Spinal cord (tissue), 10 donors: Measurements from ENCODE around the gene FCRL5. TPM values are rescaled to one million over a fixed set of nuclear protein-coding genes. Genes with fewer than 3 reads are reported as not detected.
"Not testable (repeated sequence)": the region's sequence is repeated elsewhere in the genome, so short reads cannot be mapped to it uniquely, and the experiment has no call there.

Source experiments
- DNase-seq, 6 donors: peaks; one replicate each; pipeline versions ENCODE4 v3.0.0 to v3.0.0-alpha.2; 2013 to 2015; ENCODE audit warnings: low spot score in 6 of 6, low read depth in 4 of 6
- H3K27ac ChIP-seq: one replicate; pipeline ENCODE4 v1.5.1; 2013; ENCODE audit warnings: low read depth, low read length, control low read depth
- H3K27me3 ChIP-seq: one replicate; pipeline ENCODE4 v1.6.1; 2013; ENCODE audit warnings: low read length; ENCODE audit not compliant: control insufficient read depth, insufficient read depth
- H3K36me3 ChIP-seq: one replicate; pipeline ENCODE4 v1.6.1; 2013; ENCODE audit warnings: low read length; ENCODE audit not compliant: control insufficient read depth, insufficient read depth
- H3K4me1 ChIP-seq: one replicate; pipeline ENCODE4 v1.6.1; 2013; ENCODE audit warnings: low read length; ENCODE audit not compliant: control insufficient read depth, insufficient read depth
- H3K4me3 ChIP-seq: one replicate; pipeline ENCODE4 v1.5.1; 2013; ENCODE audit warnings: low read depth, low read length, control low read depth
- H3K9me3 ChIP-seq: one replicate; pipeline ENCODE4 v1.6.1; 2013; ENCODE audit warnings: low read length; ENCODE audit not compliant: control insufficient read depth, insufficient read depth
- WGBS: methylation state at CpG from one replicate; pipeline ENCODE4 v1.1.5; 2013; ENCODE audit warnings: missing lambda C conversion rate; ENCODE audit not compliant: insufficient coverage; 5-methylcytosine and 5-hydroxymethylcytosine counted together
- polyA plus RNA-seq, 2 donors: library from polyadenylated mRNA; unstranded; fragments of 120-200 nt; gene quantifications; one replicate each; pipeline ENCODE4 v1.2.1, GENCODE V29; 2013; ENCODE audit not compliant: insufficient read length in 2 of 2
- total RNA-seq, 2 donors: library from RNA; depleted of rRNA in 1 of 2; stranded (reverse); fragments of 120-200 nt in 1 of 2; fragments of >200 nt in 1 of 2; gene quantifications; one replicate each; pipeline versions ENCODE4 v1.2.3 to v1.2.4, GENCODE V29; 2013 to 2014
- donor health status: healthy.

The FCRL5 gene
- total and polyA plus RNA-seq, 4 donors = 0.20 TPM; not detected in 3

DNA sequence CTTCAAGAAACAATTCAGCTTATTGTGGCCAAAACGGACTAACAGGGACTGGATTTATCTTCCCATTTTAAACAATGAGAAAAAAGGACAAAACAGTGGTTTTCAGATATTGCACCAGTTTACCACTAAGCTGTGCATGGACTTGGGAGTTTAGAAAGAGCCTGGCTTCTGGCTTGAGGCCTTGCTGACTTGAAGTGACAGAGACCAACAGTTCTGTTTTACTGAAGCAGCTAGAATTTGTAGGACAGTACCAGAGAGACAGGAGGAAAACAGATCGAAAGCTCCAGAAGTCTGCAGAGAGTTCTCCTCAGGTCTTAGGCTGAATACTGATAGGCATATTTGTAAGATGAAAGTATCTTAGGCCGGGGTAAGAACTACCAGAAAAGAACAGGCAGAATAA lies 25.1 kb upstream of the FCRL5 start:
- H3K4me1 ChIP-seq = no peaks in the 10 kb centered on the region
- no peak overlapping the region for H3K27ac ChIP-seq
- no peak for DNase-seq
- no peaks in the 10 kb centered on the region for H3K9me3 ChIP-seq
- 100% methylated on average over 1 of the region's 3 CpGs for WGBS
- no peaks in the 10 kb centered on the region for H3K36me3 ChIP-seq
- H3K27me3 ChIP-seq = no peaks in the 10 kb centered on the region
- H3K4me3 ChIP-seq = no peak overlapping the region

DNA sequence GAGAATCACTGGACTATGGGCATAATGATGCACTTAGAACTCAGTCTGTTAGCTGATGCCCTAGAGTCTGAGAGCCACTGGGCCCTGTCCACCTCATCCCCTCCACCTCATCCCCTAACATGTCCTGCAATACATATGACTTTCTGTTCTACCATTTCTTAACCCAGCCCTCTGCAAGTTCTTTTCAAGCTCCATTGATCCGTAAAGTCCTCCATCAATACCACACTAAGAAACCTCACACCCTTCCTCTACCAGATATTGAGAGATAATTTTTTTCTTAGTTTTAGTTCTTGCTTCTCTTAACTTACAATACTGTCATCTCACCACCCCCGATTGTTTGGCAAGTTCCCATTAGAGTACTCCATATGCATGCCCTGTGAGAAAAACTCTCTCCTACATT lies 23.4 kb upstream of the FCRL5 start:
- H3K9me3 ChIP-seq = no peaks in the 10 kb centered on the region
- H3K4me1 ChIP-seq = no peaks in the 10 kb centered on the region
- H3K27ac ChIP-seq = no peak overlapping the region
- no peak for DNase-seq
- WGBS = 100% methylated on average over 1 of the region's 2 CpGs
- no peaks in the 10 kb centered on the region for H3K27me3 ChIP-seq
- H3K36me3 ChIP-seq = no peaks in the 10 kb centered on the region
- no peak overlapping the region for H3K4me3 ChIP-seq

DNA sequence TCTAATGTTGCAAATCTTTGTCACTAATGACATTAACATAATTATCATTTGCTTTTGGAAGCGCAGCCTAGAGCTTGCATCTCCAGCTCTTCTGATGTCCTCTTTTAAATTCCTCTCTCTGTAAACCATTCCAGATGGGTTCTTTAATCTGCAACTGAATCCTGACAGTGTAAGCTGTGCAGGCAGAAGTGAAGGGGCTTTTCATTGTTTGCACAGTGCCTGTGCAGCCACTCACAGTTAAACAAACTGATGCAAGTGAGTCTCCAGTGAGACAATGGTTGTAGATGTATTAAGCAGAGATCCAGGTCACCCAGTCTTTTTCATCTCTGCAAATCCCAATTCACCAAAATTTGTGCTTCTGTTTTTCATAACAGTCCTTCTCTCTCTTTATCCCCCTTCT lies 22.5 kb upstream of the FCRL5 start:
- Histone ChIP-seq H3K4me1 (no peaks in the 10 kb centered on the region), H3K36me3 (no peaks in the 10 kb centered on the region), H3K9me3 (no peaks in the 10 kb centered on the region), H3K27me3 (no peaks in the 10 kb centered on the region), H3K27ac (no peak overlapping the region), H3K4me3 (no peak overlapping the region)
- DNase-seq = no peak
- WGBS = no CpG with 5 or more reads among the region's 1 CpG

DNA sequence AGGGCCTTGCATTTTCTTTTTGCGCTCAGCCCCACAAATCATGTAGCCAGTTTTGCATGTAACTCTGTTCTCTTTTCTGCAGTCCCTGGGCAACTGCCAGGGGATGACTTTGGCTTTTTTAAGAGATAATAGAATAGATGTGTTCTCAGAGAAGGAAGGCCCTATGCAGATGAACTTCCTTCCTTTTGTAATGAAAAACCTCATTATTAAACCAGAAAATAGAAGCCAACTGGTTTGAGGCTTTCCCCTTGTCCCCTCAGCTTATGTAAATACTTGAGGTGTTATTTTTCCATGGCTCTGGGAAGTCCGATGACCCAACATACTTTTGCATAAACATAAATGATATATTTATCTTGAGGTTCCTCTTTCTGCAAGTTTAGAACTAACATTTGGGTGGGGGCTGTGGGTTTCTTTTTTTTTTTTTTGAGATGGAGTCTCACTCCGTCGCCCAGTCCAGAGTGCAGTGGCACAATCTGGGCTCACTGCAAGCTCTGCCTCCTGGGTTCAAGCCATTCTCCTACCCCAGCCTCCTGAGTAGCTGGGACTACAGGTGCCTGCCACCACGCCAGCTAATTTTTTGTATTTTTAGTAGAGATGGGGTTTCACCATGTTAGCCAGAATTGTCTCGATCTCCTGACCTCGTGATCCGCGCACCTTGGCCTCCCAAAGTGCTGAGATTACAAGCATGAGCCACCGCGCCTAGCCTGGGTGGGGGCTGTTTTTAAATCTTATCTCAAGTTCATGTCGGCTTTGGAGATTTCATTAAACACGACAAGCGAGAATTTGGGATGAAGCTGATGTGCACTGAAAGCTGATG lies 14.4 kb upstream of the FCRL5 start:
- no peak overlapping the region for H3K4me3 ChIP-seq
- WGBS = 92% methylated on average over 10 of the region's 14 CpGs
- no peaks in the 10 kb centered on the region for H3K9me3 ChIP-seq
- peak in 3 of 6 donors; percentile 2 to 48 (median 9) for DNase-seq
- H3K27me3 ChIP-seq = no peaks in the 10 kb centered on the region
- H3K27ac ChIP-seq = no peak overlapping the region
- peaks cover 4% of the 10 kb centered on the region for H3K4me1 ChIP-seq
- H3K36me3 ChIP-seq = no peaks in the 10 kb centered on the region

DNA sequence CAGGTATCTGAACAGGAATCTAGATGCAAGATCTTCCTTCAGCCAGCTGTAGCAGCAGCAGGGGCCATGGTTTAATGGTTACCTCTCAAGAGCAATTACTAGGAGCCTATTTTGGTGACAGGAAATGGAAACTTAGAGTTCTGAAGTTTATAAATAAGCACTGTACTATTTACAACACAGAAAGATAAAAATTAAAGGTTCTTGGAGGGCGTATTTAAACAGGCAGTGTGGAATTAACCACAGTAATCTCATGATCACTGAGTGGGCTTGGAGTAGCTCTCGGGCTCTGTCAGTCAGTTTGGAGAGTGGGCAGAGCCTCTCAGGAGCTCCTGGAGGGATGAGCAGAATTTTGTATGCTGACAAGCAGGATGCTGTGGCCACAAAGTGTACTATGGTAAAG lies 10.2 kb upstream of the FCRL5 start:
- peaks cover 4% of the 10 kb centered on the region for H3K4me1 ChIP-seq
- H3K27ac ChIP-seq = no peak overlapping the region
- H3K36me3 ChIP-seq = no peaks in the 10 kb centered on the region
- 71% methylated on average over 2 of the region's 2 CpGs for WGBS
- H3K4me3 ChIP-seq = no peak overlapping the region
- no peak for DNase-seq
- H3K27me3 ChIP-seq = no peaks in the 10 kb centered on the region
- H3K9me3 ChIP-seq = no peaks in the 10 kb centered on the region

DNA sequence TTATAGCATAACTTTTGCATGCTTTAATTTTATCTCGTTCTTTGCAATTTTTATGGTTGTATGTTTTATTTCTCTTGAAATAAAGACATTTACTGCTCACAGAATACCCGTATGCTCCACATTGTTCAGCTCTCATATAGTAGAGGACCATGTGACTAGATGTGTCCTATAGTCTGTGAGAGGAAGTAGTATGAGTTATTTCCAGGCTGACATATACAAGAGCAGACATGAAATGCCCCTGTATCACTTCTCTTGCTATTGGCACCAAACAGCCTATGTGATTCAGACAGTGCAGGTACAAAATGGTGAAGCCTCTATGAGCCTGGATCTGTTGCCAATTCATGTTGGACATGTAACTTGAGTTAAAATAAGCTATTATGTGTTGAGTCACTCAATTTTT lies 5.8 kb upstream of the FCRL5 start:
- no CpG with 5 or more reads among the region's 2 CpGs for WGBS
- no peak overlapping the region for H3K27ac ChIP-seq
- no peaks in the 10 kb centered on the region for H3K36me3 ChIP-seq
- H3K4me1 ChIP-seq = no peaks in the 10 kb centered on the region
- DNase-seq = no peak
- H3K9me3 ChIP-seq = no peaks in the 10 kb centered on the region
- H3K27me3 ChIP-seq = no peaks in the 10 kb centered on the region
- no peak overlapping the region for H3K4me3 ChIP-seq

DNA sequence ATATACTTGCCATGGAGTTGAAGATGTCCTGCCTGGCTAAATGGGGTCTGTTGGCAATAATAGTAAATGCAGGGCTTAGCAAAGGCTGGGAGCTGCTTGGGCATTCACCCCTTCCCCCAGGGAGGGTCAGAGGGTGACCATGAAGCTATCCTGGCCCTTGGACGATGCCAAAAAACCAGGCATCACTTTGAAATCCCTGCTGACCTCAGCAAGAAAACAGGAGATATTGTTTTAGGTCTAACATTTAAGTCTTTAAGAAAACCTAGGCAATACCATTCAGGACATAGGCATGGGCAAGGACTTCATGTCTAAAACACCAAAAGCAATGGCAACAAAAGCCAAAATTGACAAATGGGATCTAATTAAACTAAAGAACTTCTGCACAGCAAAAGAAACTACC lies 4.2 kb downstream of the FCRL5 start:
- WGBS = no CpG with 5 or more reads among the region's 1 CpG
- H3K27me3 ChIP-seq, H3K27ac ChIP-seq, H3K9me3 ChIP-seq, H3K36me3 ChIP-seq, DNase-seq, H3K4me3 ChIP-seq, H3K4me1 ChIP-seq: not testable (repeated sequence)

DNA sequence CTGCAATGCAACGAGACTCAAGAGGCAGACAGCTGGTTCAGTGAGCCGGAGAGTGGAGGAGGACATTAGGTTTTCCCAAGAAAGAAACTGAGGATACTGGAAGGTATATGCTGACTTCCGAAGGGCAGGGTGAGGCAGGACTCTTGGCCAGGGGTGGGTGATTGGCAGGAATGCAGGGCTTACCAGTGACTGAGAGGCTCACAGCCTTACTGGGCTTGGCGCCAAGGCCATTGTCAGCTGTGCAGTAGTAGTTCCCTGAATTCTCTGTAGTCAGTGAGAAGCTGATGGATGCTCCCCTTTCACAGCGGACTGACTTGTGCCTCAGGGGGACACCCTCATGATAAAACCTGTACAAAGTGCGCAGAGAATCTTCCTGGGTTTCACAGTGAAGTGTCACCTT lies 9.6 kb downstream of the FCRL5 start:
- peaks cover 4% of the 10 kb centered on the region for H3K4me1 ChIP-seq
- H3K27ac ChIP-seq = no peak overlapping the region
- no peaks in the 10 kb centered on the region for H3K9me3 ChIP-seq
- H3K36me3 ChIP-seq = no peaks in the 10 kb centered on the region
- 54% methylated on average over 6 of the region's 6 CpGs for WGBS
- H3K4me3 ChIP-seq = no peak overlapping the region
- no peaks in the 10 kb centered on the region for H3K27me3 ChIP-seq
- peak; percentile 3 to 69 (median 18) for DNase-seq

DNA sequence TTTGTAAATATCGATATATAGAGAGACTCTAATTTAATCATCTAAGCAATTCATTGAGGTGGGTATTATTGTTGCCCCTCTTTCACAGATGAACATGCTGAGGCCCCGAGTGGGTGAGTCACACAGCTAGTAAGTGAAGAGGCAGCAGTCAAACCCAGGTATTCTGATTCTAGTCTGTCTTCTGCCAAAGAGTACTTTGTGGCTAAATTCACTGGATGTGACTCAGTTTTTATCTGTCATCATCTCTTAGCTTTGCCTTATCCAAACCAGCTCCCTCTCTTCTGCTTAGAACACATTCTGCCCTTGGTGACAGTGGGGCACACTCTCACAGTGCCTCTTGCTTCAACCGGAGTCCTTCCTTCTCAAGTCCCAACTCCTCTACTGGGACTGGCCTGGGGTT lies 11.5 kb downstream of the FCRL5 start:
- H3K9me3 ChIP-seq = no peaks in the 10 kb centered on the region
- H3K27ac ChIP-seq = no peak overlapping the region
- H3K4me3 ChIP-seq = no peak overlapping the region
- peaks cover 4% of the 10 kb centered on the region for H3K4me1 ChIP-seq
- H3K36me3 ChIP-seq = no peaks in the 10 kb centered on the region
- WGBS = 82% methylated on average over 2 of the region's 3 CpGs
- DNase-seq = no peak
- H3K27me3 ChIP-seq = no peaks in the 10 kb centered on the region

DNA sequence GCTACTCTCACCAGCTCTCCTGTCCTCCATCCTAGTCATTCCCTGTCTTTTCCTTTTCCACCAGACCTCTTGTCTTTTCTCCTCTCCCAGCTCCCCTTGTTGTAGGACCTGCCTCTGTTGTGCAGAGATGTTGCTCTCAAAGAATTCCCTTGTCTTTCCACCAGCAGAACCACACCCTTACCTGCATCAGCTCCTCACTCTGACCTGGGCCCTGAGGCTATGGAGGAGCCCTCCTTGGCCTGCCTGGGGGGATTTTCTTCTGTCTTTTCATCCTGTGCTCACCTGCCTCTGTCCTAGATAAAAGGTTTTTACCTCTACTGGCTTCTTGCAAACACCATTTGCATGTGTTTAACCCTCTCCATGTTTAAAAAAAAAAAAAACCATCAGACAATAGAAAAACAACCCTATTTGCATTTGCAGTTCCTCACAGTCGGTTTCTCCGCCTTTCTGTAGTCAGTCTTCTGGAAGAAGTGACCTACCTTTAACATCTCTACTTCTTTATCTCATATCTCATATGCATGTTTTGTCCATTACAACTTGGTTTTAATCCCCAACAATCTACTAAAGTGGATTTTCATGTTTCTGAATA lies 12.1 kb downstream of the FCRL5 start:
- H3K4me3 ChIP-seq = no peak overlapping the region
- no peaks in the 10 kb centered on the region for H3K9me3 ChIP-seq
- H3K4me1 ChIP-seq = peaks cover 4% of the 10 kb centered on the region
- H3K27ac ChIP-seq = no peak overlapping the region
- H3K27me3 ChIP-seq = no peaks in the 10 kb centered on the region
- DNase-seq = no peak
- WGBS = 20% methylated on average over 2 of the region's 2 CpGs
- no peaks in the 10 kb centered on the region for H3K36me3 ChIP-seq
